ENCODE data around the gene TNFRSF4.

The TNFRSF4 gene

DNA sequence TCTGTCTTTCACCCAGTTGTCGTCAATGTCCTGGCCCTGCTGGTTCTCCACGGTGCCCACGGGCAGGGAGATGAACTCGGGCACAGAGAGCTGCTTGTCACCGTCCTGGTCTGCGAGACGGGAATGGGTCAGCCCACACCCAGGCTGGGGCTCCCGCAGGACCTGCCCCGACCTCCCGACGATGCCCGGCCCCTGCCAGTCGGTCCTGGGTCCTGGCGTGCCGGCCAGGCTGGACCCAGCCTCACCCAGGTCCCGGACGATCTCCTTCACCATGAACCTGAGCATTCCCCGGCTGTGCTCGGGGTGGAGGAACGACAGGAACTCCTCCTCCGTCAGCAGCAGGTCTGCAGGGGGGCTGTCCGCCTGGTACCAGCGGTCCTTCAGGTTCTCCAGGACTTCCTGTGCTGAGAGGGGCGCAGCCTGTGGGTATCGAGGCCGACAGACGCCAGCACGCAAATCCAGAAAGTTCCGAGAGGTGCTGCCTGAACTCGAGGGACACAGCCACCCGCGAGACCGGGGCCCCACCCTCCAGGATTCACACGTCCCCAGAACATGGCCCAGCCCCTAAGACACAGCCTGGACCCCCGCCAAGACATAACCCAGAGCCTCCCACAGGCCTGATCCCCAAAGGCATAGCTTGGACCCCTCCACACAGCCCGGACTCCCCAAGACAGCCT, 4.7 kb upstream of the TNFRSF4 start:
- Mint-ChIP-seq H3K27ac (no peak overlapping the region), H3K9me3 (no peaks in the 10 kb centered on the region), H3K36me3 (ENCODE audit: low read depth) (peaks cover 28% of the 10 kb centered on the region), H3K27me3 (ENCODE audit: low read depth) (no peaks in the 10 kb centered on the region), H3K4me1 (no peaks in the 10 kb centered on the region), H3K4me3 (no peak overlapping the region)
- TF ChIP-seq, protein P1, sequence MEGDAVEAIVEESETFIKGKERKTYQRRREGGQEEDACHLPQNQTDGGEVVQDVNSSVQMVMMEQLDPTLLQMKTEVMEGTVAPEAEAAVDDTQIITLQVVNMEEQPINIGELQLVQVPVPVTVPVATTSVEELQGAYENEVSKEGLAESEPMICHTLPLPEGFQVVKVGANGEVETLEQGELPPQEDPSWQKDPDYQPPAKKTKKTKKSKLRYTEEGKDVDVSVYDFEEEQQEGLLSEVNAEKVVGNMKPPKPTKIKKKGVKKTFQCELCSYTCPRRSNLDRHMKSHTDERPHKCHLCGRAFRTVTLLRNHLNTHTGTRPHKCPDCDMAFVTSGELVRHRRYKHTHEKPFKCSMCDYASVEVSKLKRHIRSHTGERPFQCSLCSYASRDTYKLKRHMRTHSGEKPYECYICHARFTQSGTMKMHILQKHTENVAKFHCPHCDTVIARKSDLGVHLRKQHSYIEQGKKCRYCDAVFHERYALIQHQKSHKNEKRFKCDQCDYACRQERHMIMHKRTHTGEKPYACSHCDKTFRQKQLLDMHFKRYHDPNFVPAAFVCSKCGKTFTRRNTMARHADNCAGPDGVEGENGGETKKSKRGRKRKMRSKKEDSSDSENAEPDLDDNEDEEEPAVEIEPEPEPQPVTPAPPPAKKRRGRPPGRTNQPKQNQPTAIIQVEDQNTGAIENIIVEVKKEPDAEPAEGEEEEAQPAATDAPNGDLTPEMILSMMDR (IDR thresholded peaks at IDR 0.05; ENCODE audit: unreplicated experiment in 3 of 3): no peak

- Mint-ChIP-seq H3K36me3 (ENCODE audit: low read depth) (peaks cover 23% of the 10 kb centered on the region), H3K4me3 (no peak overlapping the region), H3K4me1 (no peaks in the 10 kb centered on the region), H3K9me3 (no peaks in the 10 kb centered on the region), H3K27me3 (ENCODE audit: low read depth) (no peaks in the 10 kb centered on the region), H3K27ac (no peak overlapping the region)
- TF ChIP-seq, protein P1 (IDR thresholded peaks at IDR 0.05; ENCODE audit: unreplicated experiment in 3 of 3): no peak
Observed at GRCh38 chr1:1217621-1218523, 3.9 kb upstream of the TNFRSF4 start.

- Mint-ChIP-seq H3K4me3 (no peak overlapping the region), H3K4me1 (no peaks in the 10 kb centered on the region), H3K27me3 (ENCODE audit: low read depth) (no peaks in the 10 kb centered on the region), H3K9me3 (no peaks in the 10 kb centered on the region), H3K36me3 (ENCODE audit: low read depth) (peaks cover 20% of the 10 kb centered on the region), H3K27ac (peak overlapping the region in 1 of 3 experiments; percentile 59)
- TF ChIP-seq, protein P1 (IDR thresholded peaks at IDR 0.05; ENCODE audit: unreplicated experiment in 3 of 3): no peak
Observed at GRCh38 chr1:1216770-1217620, 3.0 kb upstream of the TNFRSF4 start.

GRCh38 chr1:1215881-1216605, 2.1 kb upstream of the TNFRSF4 start:
- Mint-ChIP-seq H3K4me3 (no peak overlapping the region), H3K27me3 (ENCODE audit: low read depth) (peaks cover under 1% of the 10 kb centered on the region), H3K27ac (no peak overlapping the region), H3K9me3 (no peaks in the 10 kb centered on the region), H3K4me1 (no peaks in the 10 kb centered on the region), H3K36me3 (ENCODE audit: low read depth) (peaks cover 19% of the 10 kb centered on the region)
- TF ChIP-seq, protein P1 (IDR thresholded peaks at IDR 0.05; ENCODE audit: unreplicated experiment in 3 of 3): no peak

DNA sequence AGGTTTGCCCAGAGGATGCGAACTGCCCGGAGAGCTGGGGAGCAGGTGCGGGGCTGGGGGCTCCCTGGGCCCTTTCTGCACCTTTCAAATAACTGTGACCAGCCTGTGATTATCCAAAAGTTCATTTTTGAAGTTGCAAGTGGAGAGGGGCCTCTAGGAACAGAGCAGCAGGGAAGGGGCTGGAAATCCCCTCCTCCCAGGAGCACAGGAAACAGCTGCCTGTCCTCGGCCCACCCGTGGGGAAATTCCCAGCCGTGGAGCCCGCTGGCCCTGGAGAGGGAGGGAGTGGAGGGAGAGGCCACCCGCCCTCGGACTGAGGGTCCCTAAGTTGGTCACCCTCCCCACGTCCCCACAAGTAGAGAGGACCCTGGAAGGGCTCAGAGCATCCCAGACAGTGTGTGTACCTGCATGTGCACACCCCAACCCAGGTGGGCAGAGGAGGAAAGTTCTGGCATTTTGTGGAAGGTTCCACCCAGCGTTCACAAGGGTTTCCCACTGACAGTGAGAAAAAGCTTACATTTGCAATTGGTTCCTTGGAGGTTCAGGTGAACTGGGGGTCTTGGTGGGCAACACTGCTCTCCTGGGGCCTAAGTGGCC, 1.2 kb upstream of the TNFRSF4 start:
- H3K27me3 Mint-ChIP-seq (ENCODE audit: low read depth): peaks cover 3% of the 10 kb centered on the region
- H3K27ac Mint-ChIP-seq: no peak overlapping the region
- TF ChIP-seq, protein P1 (IDR thresholded peaks at IDR 0.05; ENCODE audit: unreplicated experiment in 3 of 3): no peak

More for the DNA sequence above, 1.2 kb upstream of the TNFRSF4 start:
- H3K36me3 Mint-ChIP-seq (ENCODE audit: low read depth): peaks cover 11% of the 10 kb centered on the region
- no peak overlapping the region for H3K4me3 Mint-ChIP-seq
- H3K9me3 Mint-ChIP-seq: no peaks in the 10 kb centered on the region
- H3K4me1 Mint-ChIP-seq: no peaks in the 10 kb centered on the region

Data from nephron (organoid).